Heart right ventricle (tissue), 16 donors: ENCODE measurements around the gene ARAF. TPM values are rescaled to one million over a fixed set of nuclear protein-coding genes. Genes with fewer than 3 reads are reported as not detected.

ENCODE experiments used
- ATAC-seq, 8 donors: fragments of 200-7000 bp; cut with Tn5 transposase; one replicate each; pipeline ENCODE4 v1.9.1; 2020; ENCODE audit warnings: mild to moderate bottlenecking in 8 of 8, moderate library complexity in 8 of 8, moderate number of reproducible peaks in 1 of 8
- DNase-seq, 2 donors: peaks; one replicate each; pipeline ENCODE4 v3.0.0-alpha.2; 2020
- H3K27ac ChIP-seq, 10 donors: fragments of 200-600 bp; sonication (generic) in 2 of 10; one replicate each; pipeline versions ENCODE4 v1.5.0 to v1.8.0; 2020 to 2022; ENCODE audit warnings: mild to moderate bottlenecking in 3 of 10
- H3K27me3 ChIP-seq, 7 donors: fragments of 200-600 bp; one replicate each; pipeline ENCODE4 v1.8.0; 2021 to 2022; ENCODE audit warnings: mild to moderate bottlenecking in 2 of 7
- H3K36me3 ChIP-seq, 9 donors: fragments of 200-600 bp; sonication (generic) in 1 of 9; one replicate each; pipeline versions ENCODE4 v1.5.0 to v1.8.0; 2020 to 2022; ENCODE audit warnings: mild to moderate bottlenecking in 2 of 9
- H3K4me1 ChIP-seq, 9 donors: fragments of 200-600 bp; sonication (generic) in 1 of 9; one replicate each; pipeline versions ENCODE4 v1.5.0 to v1.8.0; 2020 to 2022; ENCODE audit warnings: mild to moderate bottlenecking in 4 of 9
- H3K4me3 ChIP-seq, 10 donors: fragments of 200-600 bp; sonication (generic) in 2 of 10; one replicate each; pipeline versions ENCODE4 v1.5.0 to v1.8.0; 2020 to 2022; ENCODE audit warnings: mild to moderate bottlenecking in 7 of 10, moderate library complexity in 2 of 10
- H3K9me3 ChIP-seq, 11 donors: fragments of 200-600 bp in 10 of 11; sonication (generic) in 2 of 11; one replicate each; pipeline versions ENCODE4 v1.5.0 to v1.8.0; 2013 to 2022; ENCODE audit warnings: mild to moderate bottlenecking in 2 of 11, control low read depth in 1 of 11, moderate library complexity in 1 of 11
- CTCF ChIP-seq, 9 donors: fragments of 200-600 bp; sonication (generic) in 2 of 9; IDR thresholded peaks; one replicate each; pipeline versions ENCODE4 v1.5.0 to v1.8.0; 2021 to 2022; ENCODE audit warnings: antibody characterized with exemption in 9 of 9, mild to moderate bottlenecking in 5 of 9, moderate library complexity in 1 of 9
- WGBS, 2 donors: extraction: QIAGEN DNeasy Blood & Tissue Kit; methylation state at CpG; one replicate each; pipeline ENCODE4 v1.1.7; 2013; ENCODE audit warnings: inconsistent platforms in 1 of 2; 5-methylcytosine and 5-hydroxymethylcytosine counted together
- intact Hi-C, 10 donors: fragments of 100-400 bp; cut with DNase I; formaldehyde crosslinking; loops; one replicate each; pipeline versions ENCODE4 v1.11.1 to v1.14.2; 2022
- polyA plus RNA-seq, 2 donors: library from polyadenylated mRNA; stranded (reverse); fragments of 200-250 nt; gene quantifications; one replicate each; pipeline ENCODE4 v1.2.3, GENCODE V29; 2013
- total RNA-seq, 10 donors: library from RNA; stranded (reverse); fragmentation: NEBNext Ultra II Directional in 3 of 10; extraction: Animal tissue kit (Norgen Biotek cat#: 25700) in 3 of 10; gene quantifications; one replicate each; pipeline versions ENCODE4 v1.2.1 to v1.2.4, GENCODE V29; 2021 to 2023
- donor health status: Arrhythmogenic right ventricular cardiomyopathy.
- donor health status: ischemic (EF 13 %, LVEDD 7.1; RV severe dilation, severe dysfunction).
- donor health status: healthy with polysubstance abuse.
- donor health status: DM: no; HTN: yes; CAD: no.
- donor health status: DM: no; HTN: no; CAD: no.
- donor health status: ischemic (EF 25% LVEDD 6.9; RV normal size, moderate dysfunction).
- donor health status: ischemic (EF 25% LVEDD 5.7; RV mildly dilated, moderate dysfunction).
- donor health status: healthy.
- donor health status: DM: yes; HTN: yes; CAD: no.
- donor health status: Ischemic cardiomyopathy.
- donor health status: ischemic (EF 35%, LVEDD 5.7; RV mildly dilated, moderate dysfunction).
- donor health status: nonischemic (EF 11% LVEDD 7.7; RV severe dilation, severe dysfunction).
- donor health status: DM: yes; HTN: yes; CAD: no.
- donor health status: PGD.
- donor health status: ischemic (EF 29% LVEDD 5.4; RV normal size, mild dysfunction).
- donor health status: nonischemic (EF 23%, LVEDD 6.1; RV moderate dilation, normal function).

The ARAF gene
- total and polyA plus RNA-seq, 12 donors = 45.2 to 93.1 (median 77.3) TPM

GRCh38 chrX:47571896-47572295 is 10.9 kb downstream of the ARAF start:
- no peak for ATAC-seq
- Histone ChIP-seq H3K27me3 (peaks cover 0 to 22% (median 0%) of the 10 kb centered on the region in 7 donors), H3K4me3 (no peak overlapping the region), H3K4me1 (peaks cover 0 to 16% (median 4%) of the 10 kb centered on the region in 9 donors), H3K27ac (no peak overlapping the region), H3K36me3 (peaks cover 0 to 53% (median 9%) of the 10 kb centered on the region in 9 donors), H3K9me3 (no peaks in the 10 kb centered on the region)
- intact Hi-C loops = loop anchor here in 1 of 10 donors (10.0 kb wide), 1 partner anchor 73 kb away; no protein-coding TSS in a partner anchor
- DNase-seq = no peak
- 94% methylated on average over 13 of the region's 13 CpGs for WGBS, 2 donors
- TF ChIP-seq CTCF (IDR thresholded peaks at IDR 0.05) = no peak

GRCh38 chrX:47572773-47573340 is 11.9 kb downstream of the ARAF start:
- H3K9me3 ChIP-seq = no peaks in the 10 kb centered on the region
- no peak for DNase-seq
- no peak for TF ChIP-seq CTCF (IDR thresholded peaks at IDR 0.05)
- ATAC-seq = peak in 2 of 8 donors; percentile 3 to 13
- intact Hi-C loops = loop anchor here in 1 of 10 donors (10.0 kb wide), 1 partner anchor 72 kb away; no protein-coding TSS in a partner anchor
- no peak overlapping the region for H3K4me3 ChIP-seq
- peaks cover 0 to 22% (median 0%) of the 10 kb centered on the region in 7 donors for H3K27me3 ChIP-seq
- H3K27ac ChIP-seq = peak overlapping the region in 9 of 10 donors; percentile 8 to 87 (median 67)
- peaks cover 0 to 43% (median 9%) of the 10 kb centered on the region in 9 donors for H3K36me3 ChIP-seq
- peaks cover 0 to 16% (median 5%) of the 10 kb centered on the region in 9 donors for H3K4me1 ChIP-seq
- WGBS, 2 donors = 65 to 67% methylated on average over 8 to 9 of the region's 9 CpGs

GRCh38 chrX:47573341-47574075 is 12.5 kb downstream of the ARAF start:
- H3K9me3 ChIP-seq = no peaks in the 10 kb centered on the region
- H3K27ac ChIP-seq = peak overlapping the region; percentile 52 to 87 (median 80)
- DNase-seq = peak; percentile 55 to 58
- H3K36me3 ChIP-seq = peaks cover 0 to 37% (median 3%) of the 10 kb centered on the region in 9 donors
- TF ChIP-seq CTCF (IDR thresholded peaks at IDR 0.05) = no peak
- H3K4me1 ChIP-seq = peaks cover 0 to 18% (median 5%) of the 10 kb centered on the region in 9 donors
- 6 to 9% methylated on average over 16 to 20 of the region's 20 CpGs for WGBS, 2 donors
- H3K27me3 ChIP-seq = peaks cover 0 to 22% (median 0%) of the 10 kb centered on the region in 7 donors
- intact Hi-C loops = loop anchor here in 1 of 10 donors (10.0 kb wide), 1 partner anchor 71 kb away; no protein-coding TSS in a partner anchor
- peak; percentile 20 to 80 (median 66) for ATAC-seq
- peak overlapping the region in 9 of 10 donors; percentile 35 to 52 (median 47) for H3K4me3 ChIP-seq

GRCh38 chrX:47574076-47574546 is 13.1 kb downstream of the ARAF start:
- H3K9me3 ChIP-seq = no peaks in the 10 kb centered on the region

More at GRCh38 chrX:47574076-47574546, 13.1 kb downstream of the ARAF start:
- intact Hi-C loops = loop anchor here in 1 of 10 donors (10.0 kb wide), 1 partner anchor 71 kb away; no protein-coding TSS in a partner anchor
- Histone ChIP-seq H3K27ac (peak overlapping the region; percentile 52 to 87 (median 80)), H3K27me3 (peaks cover 0 to 22% (median 0%) of the 10 kb centered on the region in 7 donors), H3K4me1 (peaks cover 0 to 24% (median 5%) of the 10 kb centered on the region in 9 donors), H3K4me3 (peak overlapping the region in 9 of 10 donors; percentile 35 to 52 (median 47)), H3K36me3 (peaks cover 0 to 30% (median 0%) of the 10 kb centered on the region in 9 donors)
- peak; percentile 6 to 51 (median 28) for ATAC-seq
- no peak for DNase-seq
- TF ChIP-seq CTCF (IDR thresholded peaks at IDR 0.05) = no peak
- WGBS, 2 donors = 4 to 13% methylated on average over 9 to 32 of the region's 41 CpGs
